ENCODE results near the gene NFIX.

The NFIX gene

GRCh38 chr19:13066226-13066625, 71.0 kb downstream of the NFIX start:
- TF ChIP-seq CTCF (IDR thresholded peaks at IDR 0.05; ENCODE audit: low read depth, low read length) = no peak
- in situ Hi-C loops (cut with HindIII; ENCODE audit: low sequenced_read_pairs) = no loop called here
- no peak for DNase-seq (ENCODE audit: low read depth, low spot score)
- H3K4me3 ChIP-seq (ENCODE audit: low read depth, low read length) = no peak overlapping the region

- in situ Hi-C loops (cut with HindIII; ENCODE audit: low sequenced_read_pairs) = no loop called here
- no peak for DNase-seq (ENCODE audit: low read depth, low spot score)
- no peak overlapping the region for H3K4me3 ChIP-seq (ENCODE audit: low read depth, low read length)
- no peak for TF ChIP-seq CTCF (IDR thresholded peaks at IDR 0.05; ENCODE audit: low read depth, low read length)
Measured at GRCh38 chr19:13066933-13067807, 71.9 kb downstream of the NFIX start.

- no peak overlapping the region for H3K4me3 ChIP-seq (ENCODE audit: low read depth, low read length)
- no peak for DNase-seq (ENCODE audit: low read depth, low spot score)
- TF ChIP-seq CTCF (IDR thresholded peaks at IDR 0.05; ENCODE audit: low read depth, low read length) = no peak
- in situ Hi-C loops (cut with HindIII; ENCODE audit: low sequenced_read_pairs) = no loop called here
Measured at GRCh38 chr19:13068085-13068846, 73.0 kb downstream of the NFIX start.

- in situ Hi-C loops (cut with HindIII; ENCODE audit: low sequenced_read_pairs) = no loop called here
- H3K4me3 ChIP-seq (ENCODE audit: low read depth, low read length) = no peak overlapping the region
- DNase-seq (ENCODE audit: low read depth, low spot score) = no peak
- TF ChIP-seq CTCF (IDR thresholded peaks at IDR 0.05; ENCODE audit: low read depth, low read length) = no peak
Measured at GRCh38 chr19:13069415-13070359, 74.4 kb downstream of the NFIX start.

- no peak for TF ChIP-seq CTCF (IDR thresholded peaks at IDR 0.05; ENCODE audit: low read depth, low read length)
- no peak for DNase-seq (ENCODE audit: low read depth, low spot score)
- in situ Hi-C loops (cut with HindIII; ENCODE audit: low sequenced_read_pairs) = no loop called here
- no peak overlapping the region for H3K4me3 ChIP-seq (ENCODE audit: low read depth, low read length)
Measured at GRCh38 chr19:13070425-13071140, 75.3 kb downstream of the NFIX start.

Data from astrocyte of the spinal cord (primary cell).